WERI-Rb-1 (cell line): ENCODE data around the gene NCK2.

ENCODE experiments used
- DNase-seq: peaks from one replicate; pipeline ENCODE4 v3.0.0-alpha.2; 2020
- H3K27ac ChIP-seq: fragments of 250-450 bp; sonication (Bioruptor Pico); 2 replicates; pipeline ENCODE4 v1.5.1; 2020; ENCODE audit warnings: mild to moderate bottlenecking, moderate library complexity
- H3K27me3 ChIP-seq: fragments of 250-450 bp; sonication (Bioruptor Pico); 2 replicates; pipeline ENCODE4 v1.5.1; 2021; ENCODE audit warnings: mild to moderate bottlenecking, low read depth, moderate library complexity; ENCODE audit not compliant: insufficient read depth, severe bottlenecking
- H3K36me3 ChIP-seq: fragments of 250-450 bp; sonication (Bioruptor Pico); 2 replicates; pipeline ENCODE4 v1.5.1; 2020; ENCODE audit warnings: mild to moderate bottlenecking, moderate library complexity
- H3K4me3 ChIP-seq: 2 replicates; pipeline ENCODE4 v1.5.1; 2011; ENCODE audit warnings: low read depth, mild to moderate bottlenecking, control low read depth, low read length
- H3K9me3 ChIP-seq: fragments of 250-450 bp; sonication (Bioruptor Pico); 2 replicates; pipeline ENCODE4 v1.5.1; 2021; ENCODE audit warnings: mild to moderate bottlenecking, moderate library complexity; ENCODE audit not compliant: severe bottlenecking
- CTCF ChIP-seq: IDR thresholded peaks from 2 replicates; pipeline ENCODE4 v1.5.1; 2011; ENCODE audit warnings: low read depth, mild to moderate bottlenecking, control low read depth, inconsistent platforms, low read length

Gene NCK2

GRCh38 chr2:105885456-105885855, 140.7 kb downstream of the NCK2 start:
- Histone ChIP-seq H3K4me3 (no peak overlapping the region), H3K27me3 (no peaks in the 10 kb centered on the region), H3K27ac (no peak overlapping the region), H3K9me3 (no peaks in the 10 kb centered on the region), H3K36me3 (peaks cover 6% of the 10 kb centered on the region)
- no peak for TF ChIP-seq CTCF
- DNase-seq: no peak

- peaks cover 6% of the 10 kb centered on the region for H3K36me3 ChIP-seq
- no peaks in the 10 kb centered on the region for H3K9me3 ChIP-seq
- H3K27me3 ChIP-seq: no peaks in the 10 kb centered on the region
- H3K4me3 ChIP-seq: no peak overlapping the region
- TF ChIP-seq CTCF: no peak
- no peak for DNase-seq
- H3K27ac ChIP-seq: no peak overlapping the region
Observed at GRCh38 chr2:105886029-105886454, 141.3 kb downstream of the NCK2 start.

GRCh38 chr2:105886687-105887086, 142.0 kb downstream of the NCK2 start:
- peaks cover 4% of the 10 kb centered on the region for H3K36me3 ChIP-seq
- TF ChIP-seq CTCF: no peak
- DNase-seq: no peak

GRCh38 chr2:105887256-105887655, 142.5 kb downstream of the NCK2 start:
- no peak for TF ChIP-seq CTCF
- H3K9me3 ChIP-seq: no peaks in the 10 kb centered on the region
- no peaks in the 10 kb centered on the region for H3K36me3 ChIP-seq
- no peak overlapping the region for H3K4me3 ChIP-seq
- no peak for DNase-seq
- no peaks in the 10 kb centered on the region for H3K27me3 ChIP-seq
- no peak overlapping the region for H3K27ac ChIP-seq

More at GRCh38 chr2:105886687-105887086, 142.0 kb downstream of the NCK2 start:
- no peak overlapping the region for H3K27ac ChIP-seq
- H3K27me3 ChIP-seq: no peaks in the 10 kb centered on the region
- no peak overlapping the region for H3K4me3 ChIP-seq
- no peaks in the 10 kb centered on the region for H3K9me3 ChIP-seq

- H3K27ac ChIP-seq: no peak overlapping the region
- H3K4me3 ChIP-seq: no peak overlapping the region
- H3K9me3 ChIP-seq: no peaks in the 10 kb centered on the region
- peak; percentile 68 for DNase-seq
- TF ChIP-seq CTCF: peak; percentile 87
- H3K36me3 ChIP-seq: no peaks in the 10 kb centered on the region; the same call in none of the 2 replicates
- no peaks in the 10 kb centered on the region for H3K27me3 ChIP-seq
Observed at GRCh38 chr2:105888625-105889024, 143.9 kb downstream of the NCK2 start.

GRCh38 chr2:105889046-105889445, 144.3 kb downstream of the NCK2 start:
- H3K36me3 ChIP-seq: no peaks in the 10 kb centered on the region; the same call in none of the 2 replicates
- no peaks in the 10 kb centered on the region for H3K9me3 ChIP-seq
- no peak for DNase-seq
- H3K27ac ChIP-seq: no peak overlapping the region
- no peaks in the 10 kb centered on the region for H3K27me3 ChIP-seq
- no peak for TF ChIP-seq CTCF
- H3K4me3 ChIP-seq: no peak overlapping the region
